ENCODE measurements around the gene RBM24. TPM values are rescaled to one million over a fixed set of nuclear protein-coding genes. Genes with fewer than 3 reads are reported as not detected.

Gene RBM24
- total and polyA plus RNA-seq, 2 of the 13 experiments (the other 11 are each of a cell fraction or from before 2014, with no cell fraction given): 1.5 to 14.2 TPM

- 92% methylated on average over 36 of the region's 55 CpGs for WGBS (ENCODE audit: low lambda C conversion rate)
- CTCF ChIA-PET (ENCODE audit: low intra/inter-chr PET ratio, low total read pairs): interaction anchor here (2.6 kb wide), 1 partner anchor 304 kb away, joined by 14 read pairs; no protein-coding TSS in a partner anchor
- TF ChIP-seq RFX5 (IDR thresholded peaks at IDR 0.05; ENCODE audit: low read depth, low read length): no peak
- 0 out of 2 replicates have a peak, but pooled peaks have one; percentile 10 for TF ChIP-seq ZNF564 (CRISPR knock-in tag; IDR thresholded peaks at IDR 0.05)
- TF ChIP-seq ZFP41 (CRISPR knock-in tag; IDR thresholded peaks at IDR 0.05; ENCODE audit: borderline replicate concordance): no peak
- Histone ChIP-seq H3K4me3 (replicated peaks in 1 of 3; ENCODE audit: insufficient read depth in 1 of 3, low read depth in 2 of 3, low read length in 3 of 3) (peak overlapping the region in 1 of 3 experiments; percentile 94; a peak in 1 of 6 replicates), H3K27me3 (ENCODE audit: control insufficient read depth in 1 of 2, insufficient read depth in 2 of 2, low read length in 2 of 2) (peaks cover 0 to 7% of the 10 kb centered on the region in 2 experiments; a peak in 1 of 5 replicates), H3K27ac (ENCODE audit: extremely low read length, insufficient read depth, low read length) (no peak overlapping the region), H3K9ac (ENCODE audit: insufficient read depth, low read depth, low read length) (no peak overlapping the region), H3K9me3 (ENCODE audit: low read length) (no peaks in the 10 kb centered on the region), H3K79me2 (ENCODE audit: insufficient read depth, low read length) (no peaks in the 10 kb centered on the region), H2AFZ (ENCODE audit: low read length) (no peak overlapping the region), H3K36me3 (replicated peaks in 1 of 2; ENCODE audit: control insufficient read depth in 1 of 2, insufficient read depth in 2 of 2, low read length in 2 of 2) (no peaks in the 10 kb centered on the region), H3K4me2 (ENCODE audit: low read depth, low read length) (no peak overlapping the region), H3K4me1 (ENCODE audit: insufficient read depth, low read length) (peaks cover 20% of the 10 kb centered on the region), H4K20me1 (ENCODE audit: insufficient read depth, low read length) (no peaks in the 10 kb centered on the region)
- POLR2A ChIA-PET: interaction anchor here (1.4 kb wide), 1 partner anchor 31 kb away, joined by 3 read pairs; no protein-coding TSS in a partner anchor
- intact Hi-C loops (cut with micrococcal nuclease; ENCODE audit: unreplicated experiment) (loop anchor here (1.0 to 5.0 kb wide), 3 partner anchors 114 to 304 kb away; no protein-coding TSS in a partner anchor), in situ Hi-C loops (cut with HindIII; ENCODE audit: extremely low pct_ligation_motif_present, low pct_unique_long_range_greater_than_20kb) (loop anchor here (5.0 kb wide), 1 partner anchor 302 kb away; no protein-coding TSS in a partner anchor)
- FAIRE-seq: no peak
- BruUV-seq (replicated peaks): no TSS peak
- no peak for DNase-seq (ENCODE audit: low spot score)
- ATAC-seq: peak; percentile 9; the same call in 1 of the 3 replicates
Observed at GRCh38 chr6:17280552-17281090, 540 bp upstream of the RBM24 start.

GRCh38 chr6:17281497-17282481, 628 bp downstream of the RBM24 start:
- Histone ChIP-seq H4K20me1 (ENCODE audit: insufficient read depth, low read length) (no peaks in the 10 kb centered on the region), H3K4me2 (ENCODE audit: low read depth, low read length) (peak overlapping the region; percentile 93), H3K27me3 (ENCODE audit: control insufficient read depth in 1 of 2, insufficient read depth in 2 of 2, low read length in 2 of 2) (peaks cover 0 to 7% of the 10 kb centered on the region in 2 experiments; a peak in 1 of 5 replicates), H2AFZ (ENCODE audit: low read length) (peak overlapping the region; percentile 36), H3K9ac (ENCODE audit: insufficient read depth, low read depth, low read length) (peak overlapping the region; percentile 86), H3K36me3 (replicated peaks in 1 of 2; ENCODE audit: control insufficient read depth in 1 of 2, insufficient read depth in 2 of 2, low read length in 2 of 2) (no peaks in the 10 kb centered on the region), H3K9me3 (ENCODE audit: low read length) (no peaks in the 10 kb centered on the region), H3K27ac (ENCODE audit: extremely low read length, insufficient read depth, low read length) (no peak overlapping the region), H3K4me1 (ENCODE audit: insufficient read depth, low read length) (peaks cover 20% of the 10 kb centered on the region), H3K4me3 (replicated peaks in 1 of 3; ENCODE audit: insufficient read depth in 1 of 3, low read depth in 2 of 3, low read length in 3 of 3) (peak overlapping the region; percentile 82 to 94 (median 93)), H3K79me2 (ENCODE audit: insufficient read depth, low read length) (no peaks in the 10 kb centered on the region)
- intact Hi-C loops (cut with micrococcal nuclease; ENCODE audit: unreplicated experiment) (loop anchor here (1.0 to 5.0 kb wide), 3 partner anchors 113 to 303 kb away; no protein-coding TSS in a partner anchor), in situ Hi-C loops (cut with HindIII; ENCODE audit: extremely low pct_ligation_motif_present, low pct_unique_long_range_greater_than_20kb) (loop anchor here (5.0 kb wide), 1 partner anchor 301 kb away; no protein-coding TSS in a partner anchor)
- ChIA-PET CTCF (ENCODE audit: low intra/inter-chr PET ratio, low total read pairs) (interaction anchor here (2.6 kb wide), 1 partner anchor 302 kb away, joined by 14 read pairs; no protein-coding TSS in a partner anchor), POLR2A (interaction anchor here (1.4 kb wide), 1 partner anchor 30 kb away, joined by 3 read pairs; no protein-coding TSS in a partner anchor)
- BruUV-seq (replicated peaks): no TSS peak
- WGBS (ENCODE audit: low lambda C conversion rate): 14% methylated on average over 36 of the region's 77 CpGs
- peak; percentile 68 for ATAC-seq
- no peak for DNase-seq (ENCODE audit: low spot score)
- no peak for FAIRE-seq
- peak; percentile 72; the same call in 1 of the 2 replicates for TF ChIP-seq ZNF691 (CRISPR knock-in tag; IDR thresholded peaks at IDR 0.05; ENCODE audit: borderline replicate concordance, low read depth)
- 0 out of 2 replicates have a peak, but pooled peaks have one; percentile 16 for TF ChIP-seq ZNF598 (CRISPR knock-in tag; IDR thresholded peaks at IDR 0.05; ENCODE audit: borderline replicate concordance)
- TF ChIP-seq ZNF563 (CRISPR knock-in tag; IDR thresholded peaks at IDR 0.05): peak; percentile 64
- no peak for TF ChIP-seq USF2 (IDR thresholded peaks at IDR 0.05; ENCODE audit: low read depth, low read length)
- TF ChIP-seq USF2 (CRISPR knock-in tag; IDR thresholded peaks at IDR 0.05; ENCODE audit: borderline replicate concordance): no peak
- peak; percentile 93 for TF ChIP-seq HIVEP1 (CRISPR knock-in tag; IDR thresholded peaks at IDR 0.05)
- peak; percentile 63; the same call in 1 of the 2 replicates for TF ChIP-seq NFKB2 (CRISPR knock-in tag; IDR thresholded peaks at IDR 0.05; ENCODE audit: borderline replicate concordance)
- peak; percentile 52 for TF ChIP-seq HNRNPLL (IDR thresholded peaks at IDR 0.05; ENCODE audit: low read depth, low read length, poor library complexity, severe bottlenecking)

Data from HepG2 (cell line).